Heart right ventricle (tissue), 16 donors: ENCODE measurements around the gene TNKS1BP1. TPM values are rescaled to one million over a fixed set of nuclear protein-coding genes. Genes with fewer than 3 reads are reported as not detected.

ENCODE experiments used
- ATAC-seq, 8 donors: fragments of 200-7000 bp; cut with Tn5 transposase; one replicate each; pipeline ENCODE4 v1.9.1; 2020; ENCODE audit warnings: mild to moderate bottlenecking in 8 of 8, moderate library complexity in 8 of 8, moderate number of reproducible peaks in 1 of 8
- DNase-seq, 2 donors: peaks; one replicate each; pipeline ENCODE4 v3.0.0-alpha.2; 2020
- H3K27ac ChIP-seq, 10 donors: fragments of 200-600 bp; sonication (generic) in 2 of 10; one replicate each; pipeline versions ENCODE4 v1.5.0 to v1.8.0; 2020 to 2022; ENCODE audit warnings: mild to moderate bottlenecking in 3 of 10
- H3K27me3 ChIP-seq, 7 donors: fragments of 200-600 bp; one replicate each; pipeline ENCODE4 v1.8.0; 2021 to 2022; ENCODE audit warnings: mild to moderate bottlenecking in 2 of 7
- H3K36me3 ChIP-seq, 9 donors: fragments of 200-600 bp; sonication (generic) in 1 of 9; one replicate each; pipeline versions ENCODE4 v1.5.0 to v1.8.0; 2020 to 2022; ENCODE audit warnings: mild to moderate bottlenecking in 2 of 9
- H3K4me1 ChIP-seq, 9 donors: fragments of 200-600 bp; sonication (generic) in 1 of 9; one replicate each; pipeline versions ENCODE4 v1.5.0 to v1.8.0; 2020 to 2022; ENCODE audit warnings: mild to moderate bottlenecking in 4 of 9
- H3K4me3 ChIP-seq, 10 donors: fragments of 200-600 bp; sonication (generic) in 2 of 10; one replicate each; pipeline versions ENCODE4 v1.5.0 to v1.8.0; 2020 to 2022; ENCODE audit warnings: mild to moderate bottlenecking in 7 of 10, moderate library complexity in 2 of 10
- H3K9me3 ChIP-seq, 11 donors: fragments of 200-600 bp in 10 of 11; sonication (generic) in 2 of 11; one replicate each; pipeline versions ENCODE4 v1.5.0 to v1.8.0; 2013 to 2022; ENCODE audit warnings: mild to moderate bottlenecking in 2 of 11, control low read depth in 1 of 11, moderate library complexity in 1 of 11
- WGBS, 2 donors: extraction: QIAGEN DNeasy Blood & Tissue Kit; methylation state at CpG; one replicate each; pipeline ENCODE4 v1.1.7; 2013; ENCODE audit warnings: inconsistent platforms in 1 of 2; 5-methylcytosine and 5-hydroxymethylcytosine counted together
- intact Hi-C, 10 donors: fragments of 100-400 bp; cut with DNase I; formaldehyde crosslinking; loops; one replicate each; pipeline versions ENCODE4 v1.11.1 to v1.14.2; 2022
- polyA plus RNA-seq, 2 donors: library from polyadenylated mRNA; stranded (reverse); fragments of 200-250 nt; gene quantifications; one replicate each; pipeline ENCODE4 v1.2.3, GENCODE V29; 2013
- total RNA-seq, 10 donors: library from RNA; stranded (reverse); fragmentation: NEBNext Ultra II Directional in 3 of 10; extraction: Animal tissue kit (Norgen Biotek cat#: 25700) in 3 of 10; gene quantifications; one replicate each; pipeline versions ENCODE4 v1.2.1 to v1.2.4, GENCODE V29; 2021 to 2023
- TF ChIP-seq, protein P1 (sequence below), 9 donors: fragments of 200-600 bp; sonication (generic) in 2 of 9; IDR thresholded peaks; one replicate each; pipeline versions ENCODE4 v1.5.0 to v1.8.0; 2021 to 2022; ENCODE audit warnings: antibody characterized with exemption in 9 of 9, mild to moderate bottlenecking in 5 of 9, moderate library complexity in 1 of 9
- donor health status: Arrhythmogenic right ventricular cardiomyopathy.
- donor health status: ischemic (EF 13 %, LVEDD 7.1; RV severe dilation, severe dysfunction).
- donor health status: healthy with polysubstance abuse.
- donor health status: DM: no; HTN: yes; CAD: no.
- donor health status: DM: no; HTN: no; CAD: no.
- donor health status: ischemic (EF 25% LVEDD 6.9; RV normal size, moderate dysfunction).
- donor health status: ischemic (EF 25% LVEDD 5.7; RV mildly dilated, moderate dysfunction).
- donor health status: healthy.
- donor health status: DM: yes; HTN: yes; CAD: no.
- donor health status: Ischemic cardiomyopathy.
- donor health status: ischemic (EF 35%, LVEDD 5.7; RV mildly dilated, moderate dysfunction).
- donor health status: nonischemic (EF 11% LVEDD 7.7; RV severe dilation, severe dysfunction).
- donor health status: DM: yes; HTN: yes; CAD: no.
- donor health status: PGD.
- donor health status: ischemic (EF 29% LVEDD 5.4; RV normal size, mild dysfunction).
- donor health status: nonischemic (EF 23%, LVEDD 6.1; RV moderate dilation, normal function).

The TNKS1BP1 gene
- total and polyA plus RNA-seq, 12 donors: 19.9 to 118 (median 37.0) TPM

DNA sequence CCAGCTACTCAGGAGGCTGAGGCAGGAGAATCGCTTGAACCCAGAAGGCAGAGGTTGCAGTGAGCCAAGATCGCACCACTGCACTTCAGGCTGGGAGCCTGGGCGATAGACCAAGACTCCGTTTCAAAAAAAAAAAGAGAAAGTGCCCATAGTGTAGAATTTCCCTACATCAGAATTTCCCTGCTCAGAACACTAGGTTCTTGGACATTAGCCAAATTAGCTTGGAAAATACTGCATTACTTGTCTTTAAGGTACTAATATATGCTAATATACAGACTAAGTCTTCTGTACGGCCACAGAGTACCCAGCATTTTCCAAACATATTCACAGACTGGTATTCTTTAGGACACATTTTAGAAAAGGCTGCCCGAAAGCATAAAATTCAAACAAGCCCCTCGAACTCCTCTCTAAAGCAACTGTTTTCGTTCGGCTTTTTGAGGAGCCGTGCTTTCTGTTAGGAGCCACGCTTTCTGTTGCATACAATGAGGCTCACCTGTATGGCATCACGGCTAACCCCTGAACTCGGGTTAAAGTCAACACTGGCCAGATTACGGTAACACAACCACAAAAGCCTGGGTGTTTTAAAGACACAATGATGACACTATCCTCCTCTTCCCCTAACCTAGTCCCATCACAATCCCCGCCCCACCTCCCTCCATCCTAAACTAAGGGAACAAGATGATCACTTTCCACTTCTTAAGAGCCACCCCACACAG, 18.4 kb downstream of the TNKS1BP1 start:
- Histone ChIP-seq H3K4me1 (peaks cover 3 to 72% (median 66%) of the 10 kb centered on the region in 9 donors), H3K27ac (no peak overlapping the region), H3K36me3 (peaks cover 3 to 72% (median 11%) of the 10 kb centered on the region in 9 donors), H3K4me3 (no peak overlapping the region), H3K9me3 (peaks cover 0 to under 1% (median 0%) of the 10 kb centered on the region in 11 donors), H3K27me3 (no peaks in the 10 kb centered on the region)
- TF ChIP-seq, protein P1, sequence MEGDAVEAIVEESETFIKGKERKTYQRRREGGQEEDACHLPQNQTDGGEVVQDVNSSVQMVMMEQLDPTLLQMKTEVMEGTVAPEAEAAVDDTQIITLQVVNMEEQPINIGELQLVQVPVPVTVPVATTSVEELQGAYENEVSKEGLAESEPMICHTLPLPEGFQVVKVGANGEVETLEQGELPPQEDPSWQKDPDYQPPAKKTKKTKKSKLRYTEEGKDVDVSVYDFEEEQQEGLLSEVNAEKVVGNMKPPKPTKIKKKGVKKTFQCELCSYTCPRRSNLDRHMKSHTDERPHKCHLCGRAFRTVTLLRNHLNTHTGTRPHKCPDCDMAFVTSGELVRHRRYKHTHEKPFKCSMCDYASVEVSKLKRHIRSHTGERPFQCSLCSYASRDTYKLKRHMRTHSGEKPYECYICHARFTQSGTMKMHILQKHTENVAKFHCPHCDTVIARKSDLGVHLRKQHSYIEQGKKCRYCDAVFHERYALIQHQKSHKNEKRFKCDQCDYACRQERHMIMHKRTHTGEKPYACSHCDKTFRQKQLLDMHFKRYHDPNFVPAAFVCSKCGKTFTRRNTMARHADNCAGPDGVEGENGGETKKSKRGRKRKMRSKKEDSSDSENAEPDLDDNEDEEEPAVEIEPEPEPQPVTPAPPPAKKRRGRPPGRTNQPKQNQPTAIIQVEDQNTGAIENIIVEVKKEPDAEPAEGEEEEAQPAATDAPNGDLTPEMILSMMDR (IDR thresholded peaks at IDR 0.05): no peak
- intact Hi-C loops: no loop called here
- no peak for ATAC-seq
- DNase-seq: no peak
- WGBS, 2 donors: 88 to 90% methylated on average over 15 of the region's 15 CpGs

DNA sequence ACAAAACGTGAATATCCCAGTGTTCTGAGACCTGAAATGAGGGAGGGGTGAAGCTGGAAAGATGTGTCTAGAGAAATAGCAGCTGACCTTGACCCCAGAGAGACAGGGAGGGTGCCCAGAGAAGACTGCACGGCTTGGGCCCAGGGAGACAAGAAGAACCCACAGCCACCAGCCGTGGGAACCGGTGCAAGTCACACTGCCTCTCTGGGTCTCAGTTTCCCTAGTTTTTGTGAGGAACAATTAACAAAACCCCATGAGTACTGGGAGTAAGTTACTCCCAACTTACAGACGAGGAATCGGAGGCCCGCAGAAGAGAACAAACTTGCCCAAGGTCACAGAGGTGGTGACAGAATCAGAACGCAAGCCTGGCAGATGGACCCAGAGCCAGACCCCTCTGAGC, 19.2 kb downstream of the TNKS1BP1 start:
- H3K36me3 ChIP-seq: peaks cover 4 to 79% (median 19%) of the 10 kb centered on the region in 9 donors
- 87 to 92% methylated on average over 8 of the region's 8 CpGs for WGBS, 2 donors
- intact Hi-C loops: no loop called here
- H3K4me3 ChIP-seq: no peak overlapping the region
- ATAC-seq: no peak
- no peak overlapping the region for H3K27ac ChIP-seq
- TF ChIP-seq, protein P1 (IDR thresholded peaks at IDR 0.05): no peak
- H3K9me3 ChIP-seq: peaks cover 0 to 9% (median 0%) of the 10 kb centered on the region in 11 donors
- no peaks in the 10 kb centered on the region for H3K27me3 ChIP-seq
- peaks cover 3 to 64% (median 58%) of the 10 kb centered on the region in 9 donors for H3K4me1 ChIP-seq
- no peak for DNase-seq

DNA sequence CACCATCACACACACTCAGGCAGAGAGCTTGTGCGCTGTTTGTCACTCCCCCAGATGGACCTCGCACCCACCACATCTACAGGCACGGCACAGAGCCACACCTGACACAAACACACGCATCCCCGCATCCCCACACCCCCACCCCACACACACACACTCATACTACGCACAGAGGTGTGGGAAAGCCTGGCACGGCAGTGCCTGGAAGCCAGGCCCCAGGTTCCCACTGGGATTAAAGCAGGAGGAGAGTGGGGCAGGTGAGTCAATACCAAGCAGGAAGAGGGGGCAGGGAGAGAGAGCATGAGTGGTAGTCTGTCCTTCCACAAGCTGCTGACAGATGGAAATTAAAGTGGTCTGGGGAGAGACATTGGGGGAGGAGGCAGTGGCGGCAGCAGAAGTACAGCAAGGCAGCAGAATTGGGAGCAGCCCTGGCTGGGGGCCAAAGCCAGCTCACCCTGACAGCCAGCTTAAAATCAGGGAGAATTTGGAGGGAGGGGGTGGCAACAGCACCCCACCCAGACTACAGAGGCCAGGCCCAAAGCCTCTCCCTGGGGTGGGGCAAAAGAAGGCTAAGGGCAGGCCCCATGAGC, 20.7 kb downstream of the TNKS1BP1 start:
- WGBS, 2 donors: 83 to 90% methylated on average over 8 of the region's 8 CpGs
- TF ChIP-seq, protein P1 (IDR thresholded peaks at IDR 0.05): no peak
- peak overlapping the region in 2 of 10 donors; percentile 11 to 44 for H3K27ac ChIP-seq
- no peak for DNase-seq
- H3K27me3 ChIP-seq: no peaks in the 10 kb centered on the region
- peaks cover 15 to 79% (median 33%) of the 10 kb centered on the region in 9 donors for H3K36me3 ChIP-seq
- no peak overlapping the region for H3K4me3 ChIP-seq
- H3K9me3 ChIP-seq: peaks cover 0 to 23% (median 14%) of the 10 kb centered on the region in 11 donors
- peaks cover 0 to 50% (median 44%) of the 10 kb centered on the region in 9 donors for H3K4me1 ChIP-seq
- intact Hi-C loops: no loop called here
- peak in 1 of 8 donors; percentile 19 for ATAC-seq

DNA sequence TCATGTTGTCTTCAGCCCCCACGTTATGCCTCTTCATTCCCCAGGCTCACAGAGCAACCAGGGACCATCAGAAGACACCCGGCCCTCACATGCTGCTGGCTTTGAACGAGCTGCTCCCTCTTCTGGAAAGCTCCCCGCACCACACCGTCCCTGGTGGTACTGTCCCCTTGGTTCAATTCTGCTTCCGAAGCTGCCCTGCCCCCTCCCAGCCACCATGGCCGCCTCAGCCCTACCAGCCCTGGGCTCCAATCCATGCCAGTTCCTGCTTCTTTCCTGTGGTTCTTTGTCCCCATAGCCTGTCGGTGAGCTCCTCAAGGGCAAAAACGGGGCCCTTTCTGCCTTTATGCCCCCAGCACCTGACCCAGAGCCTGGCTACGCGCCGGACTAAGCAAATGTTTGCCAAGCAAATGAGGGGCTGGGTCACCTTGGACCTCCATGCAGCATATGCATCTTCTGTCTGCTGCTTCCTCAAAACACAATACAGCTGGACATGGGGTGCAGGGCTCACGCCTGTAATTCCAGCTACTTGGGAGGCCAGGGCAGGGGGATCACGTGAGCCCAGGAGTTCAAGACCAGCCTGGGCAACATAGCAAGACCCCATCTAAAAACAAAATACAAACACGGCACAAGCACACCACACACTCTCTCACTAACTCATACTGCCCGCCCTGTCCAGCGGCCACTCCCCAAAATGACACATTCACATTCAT, 21.3 kb downstream of the TNKS1BP1 start:
- intact Hi-C loops: no loop called here
- Histone ChIP-seq H3K9me3 (peaks cover 0 to 27% (median 19%) of the 10 kb centered on the region in 11 donors), H3K27me3 (no peaks in the 10 kb centered on the region), H3K36me3 (peaks cover 16 to 81% (median 39%) of the 10 kb centered on the region in 9 donors), H3K4me1 (peaks cover 0 to 43% (median 38%) of the 10 kb centered on the region in 9 donors), H3K4me3 (no peak overlapping the region), H3K27ac (no peak overlapping the region)
- ATAC-seq: no peak
- DNase-seq: no peak
- 89% methylated on average over 17 of the region's 17 CpGs for WGBS, 2 donors
- TF ChIP-seq, protein P1 (IDR thresholded peaks at IDR 0.05): no peak
